Activated CD4-positive, alpha-beta memory T cell treated with anti-CD3 and anti-CD28 coated beads for 36 hours (primary cell): Measurements from ENCODE around the gene PTPRN2. TPM values are rescaled to one million over a fixed set of nuclear protein-coding genes. Genes with fewer than 3 reads are reported as not detected.
"Not testable (repeated sequence)": the region's sequence is repeated elsewhere in the genome, so short reads cannot be mapped to it uniquely, and the experiment has no call there.

Source experiments
- CTCF ChIA-PET: fragments of 350-600 bp; sonication (Branson Sonifier 250); formaldehyde crosslinking; loops from one replicate; lab custom pipeline; 2021; ENCODE audit warnings: antibody characterized with exemption, inconsistent platforms; lab: Charles Lee
- POLR2A ChIA-PET: fragments of 350-600 bp; sonication (Branson Sonifier 250); formaldehyde crosslinking; loops from one replicate; lab custom pipeline; 2021; ENCODE audit warnings: antibody characterized with exemption; lab: Charles Lee
- DNase-seq: peaks from one replicate; pipeline ENCODE4 v3.0.0-alpha.2; 2020
- H3K27ac Mint-ChIP-seq: one replicate; pipeline ENCODE4 v1.8.0; 2021; ENCODE audit warnings: mixed read lengths
- H3K27me3 Mint-ChIP-seq: one replicate; pipeline ENCODE4 v1.8.0; 2021; ENCODE audit warnings: mixed read lengths
- H3K36me3 Mint-ChIP-seq: one replicate; pipeline ENCODE4 v1.8.0; 2021; ENCODE audit warnings: mixed read lengths
- H3K4me1 Mint-ChIP-seq: one replicate; pipeline ENCODE4 v1.8.0; 2021; ENCODE audit warnings: low read depth, mixed read lengths
- H3K4me3 Mint-ChIP-seq: one replicate; pipeline ENCODE4 v1.8.0; 2021; ENCODE audit warnings: mild to moderate bottlenecking, mixed read lengths
- H3K9me3 Mint-ChIP-seq: one replicate; pipeline ENCODE4 v1.8.0; 2021; ENCODE audit warnings: mixed read lengths
- intact Hi-C: fragments of 100-400 bp; cut with micrococcal nuclease; formaldehyde crosslinking; loops from one replicate; pipeline ENCODE4 v1.15.1; 2023
- total RNA-seq, 2 experiments: library from RNA; stranded (reverse); gene quantifications; one replicate each; pipeline ENCODE4 v1.2.3, GENCODE V29; 2021

Gene PTPRN2
- total RNA-seq, 2 experiments from 2014 or later = 0.51 to 0.64 TPM

DNA sequence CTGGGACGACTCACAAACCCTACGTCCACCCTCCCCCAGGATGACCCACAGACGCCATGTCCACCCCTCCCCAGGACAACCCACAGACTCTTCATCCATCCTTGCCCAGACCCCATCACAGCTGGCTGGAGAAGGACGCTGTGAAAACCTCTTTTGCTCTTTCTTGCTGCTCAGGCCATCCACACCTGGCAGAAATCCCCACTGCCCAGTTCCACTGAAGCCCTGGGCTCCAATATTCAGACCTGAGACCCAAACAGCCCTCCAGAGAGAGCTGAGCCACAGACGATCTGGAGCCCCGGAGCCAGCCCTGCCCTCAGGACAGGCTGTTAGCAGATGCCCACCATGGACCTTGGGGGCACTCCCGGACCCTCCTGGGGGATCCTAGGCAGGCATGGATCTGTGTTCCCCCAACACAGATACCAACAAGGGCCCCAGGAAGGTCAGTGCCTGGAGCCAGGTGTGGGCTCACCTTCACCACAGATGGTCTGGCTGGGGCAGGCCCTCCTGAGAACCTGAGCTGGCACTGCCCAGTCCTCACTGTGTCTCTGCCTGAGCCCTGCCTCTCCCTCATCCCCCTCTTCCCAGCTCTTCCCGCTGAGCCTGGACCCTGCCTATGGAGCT, 226.2 kb downstream of the PTPRN2 start:
- H3K36me3 Mint-ChIP-seq = no peaks in the 10 kb centered on the region
- H3K4me1 Mint-ChIP-seq = no peaks in the 10 kb centered on the region
- H3K27me3 Mint-ChIP-seq = peaks cover 1% of the 10 kb centered on the region
- POLR2A ChIA-PET = no interaction called here
- no peaks in the 10 kb centered on the region for H3K9me3 Mint-ChIP-seq
- no peak overlapping the region for H3K4me3 Mint-ChIP-seq
- no peak overlapping the region for H3K27ac Mint-ChIP-seq
- CTCF ChIA-PET = no interaction called here
- intact Hi-C loops = no loop called here
- no peak for DNase-seq

DNA sequence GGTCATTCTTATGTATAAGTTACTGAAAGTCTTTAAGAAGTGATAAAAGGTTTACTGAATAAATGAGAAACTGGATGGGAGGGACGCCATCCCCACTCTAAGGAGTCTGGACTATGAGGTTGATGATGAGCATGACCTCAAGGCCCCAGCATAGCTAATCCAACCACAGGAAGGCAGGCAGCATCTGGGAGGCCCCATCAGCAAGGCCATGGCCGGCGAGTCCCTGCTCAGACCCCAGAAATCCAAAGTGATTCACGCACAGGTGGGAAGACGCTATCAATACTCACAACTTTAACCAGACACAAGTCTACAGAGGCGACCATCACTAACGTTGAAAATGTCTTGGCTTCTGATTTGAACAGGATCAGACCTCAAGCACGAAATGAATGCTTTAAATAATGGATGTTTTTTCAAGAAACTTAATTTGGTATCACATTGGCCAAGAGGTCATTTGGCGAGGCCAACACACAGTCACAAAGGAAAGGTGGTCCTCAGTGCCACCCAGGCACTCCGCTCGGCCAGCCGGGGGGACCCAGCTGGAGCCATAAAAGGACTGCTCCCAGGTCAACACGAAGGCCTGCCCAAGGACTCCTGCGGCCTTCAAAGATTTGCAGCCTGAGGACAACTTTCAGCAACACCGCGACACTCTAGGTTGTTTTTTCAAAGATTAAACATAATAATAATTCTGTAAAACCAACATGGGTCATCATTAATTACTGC, 228.5 kb downstream of the PTPRN2 start:
- ChIA-PET CTCF (no interaction called here), POLR2A (no interaction called here)
- no peak overlapping the region for H3K27ac Mint-ChIP-seq
- no peak for DNase-seq
- peaks cover 2% of the 10 kb centered on the region for H3K27me3 Mint-ChIP-seq
- H3K4me1 Mint-ChIP-seq = no peaks in the 10 kb centered on the region
- intact Hi-C loops = no loop called here
- H3K9me3 Mint-ChIP-seq = peaks cover 13% of the 10 kb centered on the region
- no peak overlapping the region for H3K4me3 Mint-ChIP-seq
- no peaks in the 10 kb centered on the region for H3K36me3 Mint-ChIP-seq

DNA sequence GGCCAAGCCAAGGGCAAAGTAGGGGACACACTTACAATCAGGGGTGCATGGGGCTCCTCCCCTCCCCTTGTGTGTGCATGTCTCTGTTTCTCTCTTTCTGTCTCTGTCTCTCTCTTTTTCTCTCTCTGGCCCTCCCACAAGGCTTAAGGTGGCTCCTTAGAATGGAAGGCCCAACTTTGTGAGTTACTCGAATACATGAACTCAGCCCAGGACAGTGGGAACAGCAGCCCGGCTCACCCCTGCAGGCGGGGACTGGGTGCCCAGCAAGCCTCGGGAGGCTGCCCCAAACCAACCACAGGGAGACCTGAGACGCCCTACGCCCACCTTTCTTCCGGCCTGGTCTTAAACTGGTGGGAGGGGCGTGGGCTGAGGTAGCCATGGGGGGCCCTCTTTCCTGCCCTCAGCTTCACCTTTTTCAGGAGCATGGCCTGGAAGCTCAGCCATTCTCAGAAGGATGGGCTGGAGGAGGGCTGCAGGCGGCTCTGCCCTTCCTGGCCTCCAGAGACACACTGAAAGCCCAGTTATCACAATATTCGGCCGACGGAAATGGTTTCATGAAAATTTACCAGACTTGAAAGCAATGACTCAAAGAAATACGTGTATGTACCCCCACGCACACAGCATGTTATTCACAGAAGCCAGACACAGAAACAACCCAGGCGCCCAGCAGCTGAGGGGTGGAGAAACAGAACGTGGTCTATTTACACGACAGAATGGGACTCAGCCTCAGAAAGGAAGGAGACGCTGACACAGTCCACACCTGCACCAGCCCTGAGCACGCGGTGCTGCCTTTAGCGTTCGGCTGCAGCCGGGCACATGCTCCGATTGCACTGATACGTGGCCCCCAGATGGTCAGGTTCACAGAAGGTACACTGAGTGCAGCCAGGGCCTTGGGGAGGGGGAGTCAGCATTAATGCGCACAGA, 229.5 kb downstream of the PTPRN2 start:
- peaks cover 2% of the 10 kb centered on the region for H3K27me3 Mint-ChIP-seq
- ChIA-PET CTCF (no interaction called here), POLR2A (no interaction called here)
- H3K4me1 Mint-ChIP-seq = no peaks in the 10 kb centered on the region
- DNase-seq = no peak
- intact Hi-C loops = no loop called here
- no peak overlapping the region for H3K4me3 Mint-ChIP-seq
- H3K9me3 Mint-ChIP-seq = peaks cover 15% of the 10 kb centered on the region
- H3K36me3 Mint-ChIP-seq = no peaks in the 10 kb centered on the region
- H3K27ac Mint-ChIP-seq = no peak overlapping the region

DNA sequence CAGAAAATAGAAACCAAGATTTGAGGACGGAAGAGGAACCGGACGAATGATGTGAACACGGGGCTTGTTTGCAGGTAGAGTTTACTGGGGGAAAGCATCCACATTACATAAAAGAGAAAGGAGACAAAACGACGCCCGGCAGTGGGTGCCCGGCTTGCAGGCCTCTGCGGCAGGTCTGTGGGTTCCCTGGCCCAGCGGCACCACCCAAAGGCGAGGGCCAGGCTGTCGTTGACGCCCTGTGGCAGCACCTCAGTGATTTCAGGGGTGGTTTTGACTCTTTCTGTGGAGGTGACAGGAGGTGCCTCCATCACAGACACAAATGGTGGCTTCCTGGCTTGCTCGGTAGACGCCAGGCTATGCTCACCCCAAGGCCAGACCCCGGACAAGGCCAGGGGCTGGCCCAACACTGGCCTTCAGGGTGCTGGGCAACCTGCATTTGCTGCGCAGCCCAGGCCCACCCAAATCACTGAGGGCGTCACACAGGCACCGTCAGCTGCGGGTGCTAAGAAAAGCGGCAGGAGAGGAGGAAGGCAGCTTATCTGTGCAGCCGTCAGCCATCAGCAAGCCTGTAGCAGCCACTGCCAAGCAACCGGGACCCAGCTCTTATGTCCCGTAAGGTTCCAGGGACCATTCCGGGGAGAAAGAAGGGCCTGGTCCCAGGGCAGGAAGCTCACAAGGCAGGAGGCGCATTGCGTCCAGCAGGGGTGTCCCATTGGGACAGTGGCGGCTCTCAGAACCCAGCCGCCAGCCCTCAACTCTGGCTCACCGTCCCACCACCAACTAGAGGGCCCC, 230.3 kb downstream of the PTPRN2 start:
- Mint-ChIP-seq H3K36me3 (no peaks in the 10 kb centered on the region), H3K4me1 (no peaks in the 10 kb centered on the region), H3K27ac (no peak overlapping the region), H3K9me3 (peaks cover 15% of the 10 kb centered on the region), H3K4me3 (no peak overlapping the region), H3K27me3 (peaks cover 2% of the 10 kb centered on the region)
- ChIA-PET CTCF (no interaction called here), POLR2A (no interaction called here)
- intact Hi-C loops = no loop called here
- no peak for DNase-seq

DNA sequence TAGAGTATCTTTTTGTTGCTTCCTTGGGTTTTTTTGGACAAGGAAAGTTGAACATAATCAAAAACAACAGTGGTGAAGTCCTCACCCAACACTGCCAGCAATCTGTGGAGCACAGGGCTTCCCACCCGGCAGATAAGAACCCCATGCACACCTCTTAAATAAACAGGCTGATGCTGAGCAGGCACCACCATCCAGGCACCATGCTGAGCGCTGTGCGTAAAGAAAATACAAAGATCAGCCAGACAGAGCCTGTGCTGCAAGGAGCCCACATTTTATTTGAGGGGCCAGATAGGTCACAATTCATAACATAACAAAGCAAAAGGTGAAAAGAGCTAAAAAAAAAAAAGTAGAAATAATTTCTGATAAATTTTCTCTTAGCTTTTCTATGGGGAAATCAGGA, 231.2 kb downstream of the PTPRN2 start:
- H3K9me3 Mint-ChIP-seq = peaks cover 15% of the 10 kb centered on the region
- H3K36me3 Mint-ChIP-seq = no peaks in the 10 kb centered on the region
- H3K4me1 Mint-ChIP-seq = no peaks in the 10 kb centered on the region
- H3K27ac Mint-ChIP-seq = no peak overlapping the region
- ChIA-PET POLR2A (no interaction called here), CTCF (no interaction called here)
- peaks cover 2% of the 10 kb centered on the region for H3K27me3 Mint-ChIP-seq
- intact Hi-C loops = no loop called here
- DNase-seq = no peak
- no peak overlapping the region for H3K4me3 Mint-ChIP-seq

DNA sequence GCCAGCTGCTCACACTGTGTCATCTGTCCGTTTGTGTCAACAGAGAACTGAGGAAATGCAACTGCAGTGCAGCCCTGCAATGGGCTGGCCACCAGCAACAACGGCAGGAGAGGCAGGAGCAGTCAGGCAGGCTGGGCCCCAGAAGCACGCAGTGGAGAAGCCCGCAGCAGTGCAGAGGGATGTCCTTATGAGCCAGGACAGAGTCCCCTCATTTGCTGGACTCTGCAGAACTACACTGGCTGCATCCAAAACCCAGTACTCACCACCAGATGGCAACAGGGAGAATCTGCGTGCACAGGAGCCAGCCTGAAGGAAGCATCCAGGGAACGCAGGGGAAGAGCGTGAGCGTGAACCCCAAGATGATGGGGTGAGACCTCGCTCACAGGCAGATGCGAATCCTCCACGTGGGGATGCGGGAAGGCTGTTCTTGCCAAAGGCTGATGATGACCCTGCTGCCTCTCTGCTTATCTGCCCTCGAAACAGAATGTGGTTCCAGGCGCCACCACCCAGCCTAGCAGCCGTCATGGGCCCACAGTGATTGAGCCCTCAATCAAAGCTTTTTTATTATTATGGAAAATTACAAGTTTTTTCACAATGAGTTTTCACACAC, 232.1 kb downstream of the PTPRN2 start:
- no peak for DNase-seq
- no peaks in the 10 kb centered on the region for H3K36me3 Mint-ChIP-seq
- H3K27me3 Mint-ChIP-seq = peaks cover 2% of the 10 kb centered on the region
- ChIA-PET CTCF (no interaction called here), POLR2A (no interaction called here)
- peaks cover 15% of the 10 kb centered on the region for H3K9me3 Mint-ChIP-seq
- intact Hi-C loops = no loop called here
- H3K4me3 Mint-ChIP-seq = no peak overlapping the region
- no peak overlapping the region for H3K27ac Mint-ChIP-seq
- no peaks in the 10 kb centered on the region for H3K4me1 Mint-ChIP-seq

DNA sequence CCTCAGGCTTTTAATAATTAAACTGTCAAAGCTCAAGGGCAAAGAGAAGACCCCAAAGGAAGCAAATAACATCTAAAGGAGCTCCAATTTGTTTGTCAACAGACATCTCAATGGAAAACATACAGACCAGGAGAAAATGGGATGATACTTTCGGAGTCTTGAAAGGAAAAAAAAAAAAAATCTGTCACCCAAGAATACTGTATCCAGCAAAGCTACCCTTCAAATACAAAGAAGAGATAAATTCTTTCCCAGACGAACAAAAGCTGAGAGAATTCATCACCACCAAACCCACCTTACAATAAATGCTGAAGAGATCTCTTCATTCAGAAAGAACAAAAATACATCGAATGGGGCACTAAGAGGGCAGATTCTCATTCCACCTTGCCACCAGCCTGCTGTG, 232.8 kb downstream of the PTPRN2 start:
- Mint-ChIP-seq H3K27me3 (peaks cover 2% of the 10 kb centered on the region), H3K9me3 (peaks cover 15% of the 10 kb centered on the region), H3K27ac (no peak overlapping the region), H3K4me3 (no peak overlapping the region), H3K4me1 (no peaks in the 10 kb centered on the region), H3K36me3 (no peaks in the 10 kb centered on the region)
- DNase-seq = no peak
- POLR2A ChIA-PET = no interaction called here
- intact Hi-C loops = no loop called here
- CTCF ChIA-PET = interaction anchor here (1.1 kb wide), 1 partner anchor 13 kb away, joined by 5 read pairs; no protein-coding TSS in a partner anchor

DNA sequence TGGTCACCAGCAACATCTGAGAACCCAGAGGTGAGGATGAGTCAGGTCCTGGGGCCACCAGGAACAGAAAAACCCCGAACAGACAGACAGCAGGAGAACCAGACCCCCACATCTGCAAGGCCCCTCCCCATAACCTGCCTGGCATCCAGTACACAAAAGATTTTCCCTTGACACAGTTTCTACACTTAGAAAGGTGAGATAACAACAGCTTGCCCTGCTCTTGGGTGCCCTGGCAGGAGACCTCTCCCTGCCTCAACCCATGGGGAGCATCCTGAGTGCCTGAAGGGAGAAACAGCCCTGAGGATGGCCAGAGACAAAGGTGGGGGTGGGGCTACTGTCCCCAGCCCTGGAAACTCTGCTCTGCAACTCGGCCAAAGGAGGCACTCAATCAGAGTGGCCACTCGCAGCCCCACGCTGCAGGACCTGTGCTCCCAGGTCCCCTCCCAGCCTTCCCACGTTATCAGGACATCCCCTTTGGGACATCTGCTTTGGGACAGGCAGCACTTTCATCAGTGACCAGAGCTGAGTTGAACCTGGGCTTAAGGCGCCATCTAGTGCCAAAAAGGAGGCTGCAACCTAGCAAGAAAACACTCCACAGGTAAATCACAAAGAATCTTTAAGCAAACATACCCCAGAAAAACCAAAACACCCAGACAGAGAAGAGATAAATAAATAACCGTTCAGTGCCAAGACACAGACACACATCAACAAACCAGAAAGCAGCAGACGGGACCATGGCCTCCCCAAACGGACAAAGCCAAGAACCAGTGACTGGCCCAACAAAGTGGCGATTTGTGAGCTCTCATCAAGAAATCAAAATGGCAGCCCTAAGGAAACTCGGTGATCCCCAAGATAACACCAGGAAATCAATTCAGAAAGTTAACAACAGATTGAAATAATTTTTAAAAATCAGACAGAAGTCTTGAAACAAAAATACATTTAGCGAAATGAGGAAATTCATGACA, 233.7 kb downstream of the PTPRN2 start:
- H3K27ac Mint-ChIP-seq = no peak overlapping the region
- no peaks in the 10 kb centered on the region for H3K4me1 Mint-ChIP-seq
- peaks cover 15% of the 10 kb centered on the region for H3K9me3 Mint-ChIP-seq
- DNase-seq = peak; percentile 32
- H3K27me3 Mint-ChIP-seq = peaks cover 2% of the 10 kb centered on the region
- POLR2A ChIA-PET = no interaction called here
- H3K4me3 Mint-ChIP-seq = no peak overlapping the region
- intact Hi-C loops = no loop called here
- CTCF ChIA-PET = interaction anchor here (0.7 to 1.1 kb wide), 2 partner anchors 10 to 14 kb away, joined by 3 to 5 read pairs; no protein-coding TSS in a partner anchor
- H3K36me3 Mint-ChIP-seq = no peaks in the 10 kb centered on the region

DNA sequence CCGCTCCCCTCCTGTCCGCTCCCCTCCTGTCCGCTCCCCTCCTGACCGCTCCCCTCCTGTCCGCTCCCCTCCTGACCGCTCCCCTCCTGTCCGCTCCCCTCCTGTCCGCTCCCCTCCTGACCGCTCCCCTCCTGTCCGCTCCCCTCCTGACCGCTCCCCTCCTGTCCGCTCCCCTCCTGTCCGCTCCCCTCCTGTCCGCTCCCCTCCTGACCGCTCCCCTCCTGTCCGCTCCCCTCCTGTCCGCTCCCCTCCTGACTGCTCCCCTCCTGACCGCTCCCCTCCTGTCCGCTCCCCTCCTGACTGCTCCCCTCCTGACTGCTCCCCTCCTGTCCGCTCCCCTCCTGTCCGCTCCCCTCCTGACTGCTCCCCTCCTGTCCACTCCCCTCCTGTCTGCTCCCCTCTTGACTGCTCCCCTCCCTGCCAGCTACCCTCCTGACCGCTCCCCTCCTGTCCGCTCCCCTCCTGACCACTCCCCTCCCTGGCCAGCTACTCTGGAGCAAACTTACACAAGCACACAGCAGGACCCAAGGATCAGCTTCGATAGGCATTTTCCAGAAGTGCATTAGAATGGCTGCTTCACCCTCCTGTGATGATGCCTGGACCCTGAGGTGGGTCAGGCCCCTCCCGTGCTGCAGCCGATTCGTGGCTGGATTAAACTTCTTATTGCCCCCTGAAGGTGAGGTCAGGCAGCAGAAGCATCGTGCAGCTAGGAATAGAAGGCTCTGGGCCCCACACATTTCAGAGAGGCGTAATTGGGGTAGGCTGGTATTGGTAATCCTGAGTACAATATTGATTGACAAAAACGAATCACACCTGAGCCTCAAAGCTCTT, 235.5 kb downstream of the PTPRN2 start:
- H3K27ac Mint-ChIP-seq, H3K4me3 Mint-ChIP-seq, POLR2A ChIA-PET, H3K4me1 Mint-ChIP-seq, intact Hi-C loops, DNase-seq, H3K36me3 Mint-ChIP-seq, CTCF ChIA-PET, H3K27me3 Mint-ChIP-seq: not testable (repeated sequence)
- H3K9me3 Mint-ChIP-seq = peaks cover 15% of the 10 kb centered on the region

DNA sequence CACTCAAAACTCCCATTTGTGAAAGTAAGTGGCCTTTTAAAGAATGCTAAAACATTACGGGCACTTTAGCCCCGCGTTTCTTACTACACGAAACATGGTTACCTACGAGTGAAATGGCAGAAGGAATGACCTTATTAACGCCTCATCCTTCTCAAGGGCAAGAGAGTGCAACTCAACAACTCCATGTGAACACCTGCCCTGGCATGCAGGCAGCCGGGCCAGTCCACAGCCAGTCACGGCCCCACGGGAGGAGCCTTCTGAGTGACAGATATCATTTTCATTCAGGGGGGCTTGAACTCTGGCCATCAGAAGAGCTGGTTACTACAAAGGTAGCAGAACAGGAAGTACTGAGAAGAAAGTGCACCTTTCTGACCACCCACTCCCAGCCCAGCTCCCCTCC, 236.1 kb downstream of the PTPRN2 start:
- intact Hi-C loops = no loop called here
- peaks cover 15% of the 10 kb centered on the region for H3K9me3 Mint-ChIP-seq
- no peak overlapping the region for H3K27ac Mint-ChIP-seq
- H3K4me1 Mint-ChIP-seq = no peaks in the 10 kb centered on the region
- CTCF ChIA-PET = no interaction called here
- no peak for DNase-seq
- no peaks in the 10 kb centered on the region for H3K36me3 Mint-ChIP-seq
- H3K27me3 Mint-ChIP-seq = peaks cover under 1% of the 10 kb centered on the region
- POLR2A ChIA-PET = no interaction called here
- no peak overlapping the region for H3K4me3 Mint-ChIP-seq
